Measurements from ENCODE around the gene ARL1.
"Not testable (repeated sequence)": the region's sequence is repeated elsewhere in the genome, so short reads cannot be mapped to it uniquely, and the experiment has no call there.

ARL1 gene

GRCh38 chr12:101407436-101408345, at the start of gene ARL1:
Gene ARL1, minus strand, starts transcription at chr12:101407772. Its CDS starts 127 bp downstream, at chr12:101407645.
- DNase-seq (ENCODE audit: low read depth, low spot score): peak; percentile 67
- peak within 1 kb of the TSS; percentile 90 for H3K27ac ChIP-seq

GRCh38 chr12:101455685-101456084, 48.1 kb upstream of the ARL1 start:
- DNase-seq (ENCODE audit: low read depth, low spot score): no peak

GRCh38 chr12:101441461-101442224, 34.1 kb upstream of the ARL1 start:
- no peak for DNase-seq (ENCODE audit: low read depth, low spot score)
- no peak overlapping the region for H3K27ac ChIP-seq

More at GRCh38 chr12:101455685-101456084, 48.1 kb upstream of the ARL1 start:
- no peak overlapping the region for H3K27ac ChIP-seq

- DNase-seq (ENCODE audit: low read depth, low spot score): no peak
- H3K27ac ChIP-seq: no peak overlapping the region
These were observed 31.7 kb upstream of the ARL1 start for GRCh38 chr12:101439236-101439635.

GRCh38 chr12:101436136-101436535, 28.6 kb upstream of the ARL1 start:
- no peak overlapping the region for H3K27ac ChIP-seq
- no peak for DNase-seq (ENCODE audit: low read depth, low spot score)

- no peak for DNase-seq (ENCODE audit: low read depth, low spot score)
- no peak overlapping the region for H3K27ac ChIP-seq
These were observed 22.9 kb upstream of the ARL1 start for GRCh38 chr12:101430456-101430855.

- no peak overlapping the region for H3K27ac ChIP-seq
- no peak for DNase-seq (ENCODE audit: low read depth, low spot score)
These were observed 17.0 kb upstream of the ARL1 start for GRCh38 chr12:101424620-101425019.

- H3K27ac ChIP-seq; DNase-seq (ENCODE audit: low read depth, low spot score): not testable (repeated sequence)
These were observed 14.5 kb upstream of the ARL1 start for GRCh38 chr12:101422066-101422465.

GRCh38 chr12:101415228-101415627, 7.7 kb upstream of the ARL1 start:
- no peak for DNase-seq (ENCODE audit: low read depth, low spot score)
- no peak overlapping the region for H3K27ac ChIP-seq

GRCh38 chr12:101414533-101415119, 7.1 kb upstream of the ARL1 start:
- DNase-seq (ENCODE audit: low read depth, low spot score): no peak
- H3K27ac ChIP-seq: no peak overlapping the region

- not testable (repeated sequence) for H3K27ac ChIP-seq; DNase-seq (ENCODE audit: low read depth, low spot score)
These were observed 2.6 kb upstream of the ARL1 start for GRCh38 chr12:101410169-101410568.

- peak overlapping the region; percentile 90 for H3K27ac ChIP-seq
- DNase-seq (ENCODE audit: low read depth, low spot score): no peak
These were observed 530 bp downstream of the ARL1 start for GRCh38 chr12:101407049-101407435.

GRCh38 chr12:101391181-101391580, 16.4 kb downstream of the ARL1 start:
- DNase-seq (ENCODE audit: low read depth, low spot score); H3K27ac ChIP-seq: not testable (repeated sequence)

- no peak overlapping the region for H3K27ac ChIP-seq
- DNase-seq (ENCODE audit: low read depth, low spot score): no peak
These were observed 28.4 kb downstream of the ARL1 start for GRCh38 chr12:101379149-101379548.

- no peak overlapping the region for H3K27ac ChIP-seq
- no peak for DNase-seq (ENCODE audit: low read depth, low spot score)
These were observed 32.0 kb downstream of the ARL1 start for GRCh38 chr12:101375573-101375972.

GRCh38 chr12:101372431-101372830, 35.1 kb downstream of the ARL1 start:
- no peak for DNase-seq (ENCODE audit: low read depth, low spot score)

GRCh38 chr12:101368016-101368415, 39.6 kb downstream of the ARL1 start:
- DNase-seq (ENCODE audit: low read depth, low spot score): no peak
- no peak overlapping the region for H3K27ac ChIP-seq

More at GRCh38 chr12:101372431-101372830, 35.1 kb downstream of the ARL1 start:
- no peak overlapping the region for H3K27ac ChIP-seq

- H3K27ac ChIP-seq: no peak overlapping the region
- no peak for DNase-seq (ENCODE audit: low read depth, low spot score)
These were observed 46.1 kb downstream of the ARL1 start for GRCh38 chr12:101361455-101361854.

GRCh38 chr12:101356794-101357193, 50.8 kb downstream of the ARL1 start:
- no peak overlapping the region for H3K27ac ChIP-seq
- DNase-seq (ENCODE audit: low read depth, low spot score): no peak

GRCh38 chr12:101351682-101352081, 55.9 kb downstream of the ARL1 start:
- H3K27ac ChIP-seq: no peak overlapping the region
- DNase-seq (ENCODE audit: low read depth, low spot score): no peak

- H3K27ac ChIP-seq: no peak overlapping the region
These were observed 63.7 kb downstream of the ARL1 start for GRCh38 chr12:101343893-101344292.

More at GRCh38 chr12:101343893-101344292, 63.7 kb downstream of the ARL1 start:
- no peak for DNase-seq (ENCODE audit: low read depth, low spot score)
